Endothelial cell of umbilical vein (primary cell): Measurements from ENCODE around the gene FHDC1.

Experiments used
- CTCF ChIP-seq, 2 donors: IDR thresholded peaks; 1 replicate in 1 of 2; 2 replicates in 1 of 2; pipeline ENCODE4 v1.5.1; 2011; ENCODE audit warnings: low read length in 2 of 2, mild to moderate bottlenecking in 2 of 2, moderate library complexity in 2 of 2, control low read depth in 1 of 2, inconsistent platforms in 1 of 2, low read depth in 1 of 2; ENCODE audit not compliant: insufficient read depth in 1 of 2; ENCODE audit errors: extremely low read depth in 1 of 2
- EZH2 ChIP-seq: IDR thresholded peaks from 2 replicates; pipeline ENCODE4 v1.6.1; 2012; ENCODE audit warnings: borderline replicate concordance, low read depth, mild to moderate bottlenecking, moderate library complexity, low read length, inconsistent platforms; ENCODE audit not compliant: severe bottlenecking
- GATA2 ChIP-seq: IDR thresholded peaks from 2 replicates; pipeline ENCODE4 v1.7.0; 2011; ENCODE audit warnings: low read depth, mild to moderate bottlenecking, moderate library complexity, mixed read lengths, low read length; ENCODE audit not compliant: insufficient read length, insufficient read depth
- MAX ChIP-seq: IDR thresholded peaks from 2 replicates; pipeline ENCODE4 v1.6.1; 2011; ENCODE audit not compliant: insufficient read depth, insufficient read length
- POLR2A ChIP-seq: IDR thresholded peaks from 2 replicates; pipeline ENCODE4 v1.6.1; 2012; ENCODE audit warnings: low read depth, mild to moderate bottlenecking, control low read depth, low read length
- POLR2AphosphoS5 ChIP-seq: IDR thresholded peaks from 2 replicates; pipeline ENCODE4 v1.6.1; 2012; ENCODE audit warnings: low read depth, mild to moderate bottlenecking, control low read depth, low read length, moderate library complexity; ENCODE audit not compliant: insufficient read depth

- TF ChIP-seq CTCF (IDR thresholded peaks at IDR 0.05; ENCODE audit: extremely low read depth in 1 of 2, insufficient read depth in 1 of 2, low read depth in 1 of 2, low read length in 2 of 2) = no peak
- TF ChIP-seq POLR2A = no peak
- no peak for TF ChIP-seq MAX
- TF ChIP-seq GATA2 = no peak
- no peak for TF ChIP-seq POLR2AphosphoS5
- TF ChIP-seq EZH2 = no peak
Observed at GRCh38 chr4:152956147-152956546, 20.0 kb downstream of the FHDC1 start.
